Astrocyte of the spinal cord (primary cell): Measurements from ENCODE around the gene PYGO2.
A peak's percentile ranks its signal among the peaks of the same experiment; 100 is the strongest.
"Not testable (repeated sequence)": the region's sequence is repeated elsewhere in the genome, so short reads cannot be mapped to it uniquely, and the experiment has no call there.

ENCODE experiments used
- DNase-seq: peaks from one replicate; pipeline ENCODE4 v3.0.0; 2011; ENCODE audit warnings: low read depth, low spot score
- H3K4me3 ChIP-seq: 2 replicates; pipeline ENCODE4 v1.5.1; 2011; ENCODE audit warnings: low read depth, mild to moderate bottlenecking, low read length, moderate library complexity
- CTCF ChIP-seq: IDR thresholded peaks from 2 replicates; pipeline ENCODE4 v1.5.1; 2012; ENCODE audit warnings: low read depth, mild to moderate bottlenecking, low read length, inconsistent platforms
- in situ Hi-C: cut with HindIII; loops from 2 replicates; pipeline ENCODE4 v1.10.0; 2017; ENCODE audit warnings: low sequenced_read_pairs

The PYGO2 gene

DNA sequence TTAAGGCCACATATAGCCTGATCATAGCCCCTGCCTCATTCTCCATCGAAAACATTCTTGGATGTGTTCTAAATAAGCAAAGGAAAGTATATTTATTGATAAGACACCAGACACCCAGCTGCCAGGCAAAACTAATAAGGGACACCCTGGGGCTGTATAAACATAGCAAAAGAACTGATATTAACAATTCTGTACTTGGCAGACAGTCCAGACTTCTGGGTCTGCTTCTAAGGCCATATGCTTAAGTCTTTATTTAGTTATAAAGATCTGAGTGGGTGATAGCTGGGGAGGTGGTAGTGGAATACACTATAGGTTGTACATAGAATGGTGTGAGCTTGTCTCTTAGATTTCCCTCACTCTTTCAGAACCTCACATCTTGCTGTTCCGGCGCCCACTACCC is 16.8 kb upstream of the PYGO2 start:
- no peak overlapping the region for H3K4me3 ChIP-seq
- no peak for TF ChIP-seq CTCF
- no peak for DNase-seq
- in situ Hi-C loops = no loop called here

GRCh38 chr1:154977762-154978161 is 16.2 kb upstream of the PYGO2 start:
- H3K4me3 ChIP-seq, in situ Hi-C loops, DNase-seq: not testable (repeated sequence)

DNA sequence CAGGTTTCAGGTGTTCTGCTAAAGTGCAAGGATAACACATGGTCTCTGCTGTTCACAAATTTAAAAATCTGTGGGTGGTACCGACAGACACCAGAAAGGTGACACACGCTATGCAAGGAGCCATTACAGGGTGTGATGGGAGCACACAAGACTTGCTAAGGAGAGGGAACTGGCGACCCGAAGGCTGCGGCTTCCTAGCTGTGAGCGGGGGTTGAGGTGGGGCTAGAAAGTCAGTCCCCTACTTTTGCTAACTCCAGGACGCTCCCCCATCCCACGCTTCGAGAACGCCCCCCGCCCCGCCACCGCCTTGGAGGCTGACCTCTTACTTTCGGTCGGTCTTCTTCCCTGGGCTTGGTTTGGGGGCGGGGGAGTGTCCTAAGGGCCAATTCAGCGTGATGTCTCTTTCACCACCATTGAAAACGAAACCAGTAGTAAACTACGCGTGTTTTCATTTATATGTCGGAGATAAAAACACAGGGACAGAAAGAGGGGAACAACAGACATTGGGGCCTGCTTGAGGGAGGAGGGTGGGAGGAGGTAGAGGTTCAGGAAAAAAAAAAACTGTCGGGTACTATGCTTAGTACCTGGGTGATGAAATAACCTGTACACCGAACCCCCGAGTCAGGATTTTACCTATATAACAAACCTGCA is 14.0 kb upstream of the PYGO2 start:
- peak overlapping the region; percentile 71 for H3K4me3 ChIP-seq
- in situ Hi-C loops = no loop called here
- TF ChIP-seq CTCF = no peak
- peak; percentile 61 for DNase-seq

GRCh38 chr1:154974808-154975408 is 13.3 kb upstream of the PYGO2 start:
- peak overlapping the region; percentile 71 for H3K4me3 ChIP-seq
- DNase-seq = peak; percentile 96
- in situ Hi-C loops = no loop called here
- TF ChIP-seq CTCF = no peak

DNA sequence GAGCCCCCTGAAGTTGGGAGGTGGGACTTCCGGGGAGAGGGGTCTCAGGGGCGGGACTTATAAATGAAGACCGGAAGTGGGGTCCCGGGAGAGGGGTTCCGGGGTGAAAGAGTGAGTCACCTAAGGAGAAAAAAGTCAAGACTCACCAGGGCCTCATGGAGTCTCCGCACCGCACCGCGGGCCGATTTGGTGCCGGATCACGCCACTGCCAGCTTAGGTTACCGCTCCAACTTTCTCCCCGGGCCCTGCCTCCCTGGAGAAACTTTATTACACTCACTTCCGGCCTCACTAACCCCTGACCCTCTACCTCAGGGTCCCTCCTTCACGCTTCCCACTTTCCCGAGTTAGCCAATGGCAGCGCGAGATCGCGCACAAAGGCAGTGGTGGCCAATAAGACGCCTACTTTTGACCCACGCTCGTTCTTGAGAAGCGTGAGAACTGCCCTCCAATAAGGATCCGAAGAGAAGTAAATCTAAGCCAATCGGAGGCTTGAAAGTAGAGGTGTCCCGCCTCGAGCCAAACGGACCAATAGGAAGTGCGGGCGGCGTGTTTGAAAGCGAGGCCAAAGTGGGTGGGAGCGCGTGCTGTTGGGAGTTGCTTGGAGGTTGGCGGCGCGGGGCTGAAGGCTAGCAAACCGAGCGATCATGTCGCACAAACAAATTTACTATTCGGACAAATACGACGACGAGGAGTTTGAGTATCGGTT is 12.7 kb upstream of the PYGO2 start, which contains the start of gene CKS1B:
TSS of gene CKS1B (plus strand) at position 580 of the 706 bp plus-strand sequence. CDS start at position 645, 65 bp downstream.
- in situ Hi-C loops = no loop called here
- TF ChIP-seq CTCF = no peak
- peak within 1 kb of the TSS; percentile 71 for H3K4me3 ChIP-seq

GRCh38 chr1:154973344-154974101 is 11.9 kb upstream of the PYGO2 start:
- peak; percentile 10 for TF ChIP-seq CTCF
- peak; percentile 98 for DNase-seq
- H3K4me3 ChIP-seq = peak overlapping the region; percentile 71
- in situ Hi-C loops = no loop called here

More for the DNA sequence above, 12.7 kb upstream of the PYGO2 start, which contains the start of gene CKS1B:
- peak; percentile 100 for DNase-seq
